Neural cell (in vitro differentiated cells): Measurements from ENCODE around the gene NPC1.

Source experiments
- EZH2 ChIP-seq: fragments of 200-600, 300-800 bp; shearing (Covaris generic), sonication (generic); IDR thresholded peaks from 2 replicates; pipeline ENCODE4 v1.6.1; 2014; ENCODE audit warnings: antibody characterized with exemption, low read length, borderline replicate concordance, mild to moderate bottlenecking; ENCODE audit not compliant: insufficient read depth, poor library complexity, severe bottlenecking
- TF ChIP-seq, protein P1 (sequence below): fragments of 450-650 bp; IDR thresholded peaks from 2 replicates; pipeline ENCODE4 v1.5.1; 2014; ENCODE audit warnings: antibody characterized with exemption, mild to moderate bottlenecking, moderate library complexity; ENCODE audit not compliant: poor library complexity, severe bottlenecking

DNA sequence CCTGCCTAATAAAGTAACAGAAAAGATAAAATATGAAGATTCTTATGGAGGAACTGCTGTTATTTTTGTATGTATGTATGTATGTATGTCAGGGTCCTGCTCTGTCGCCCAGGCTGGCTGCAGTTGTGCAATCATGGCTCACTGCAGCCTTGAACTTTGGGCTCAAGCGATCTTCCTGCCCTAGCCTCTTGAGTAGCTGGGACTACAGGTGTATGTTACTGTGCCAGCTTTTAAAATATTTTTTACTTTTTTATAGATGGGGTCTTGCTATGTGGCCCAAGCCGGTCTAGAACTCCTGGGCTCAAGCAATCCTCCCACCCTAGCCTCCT, 49.7 kb upstream of the NPC1 start:
- TF ChIP-seq, protein P1, sequence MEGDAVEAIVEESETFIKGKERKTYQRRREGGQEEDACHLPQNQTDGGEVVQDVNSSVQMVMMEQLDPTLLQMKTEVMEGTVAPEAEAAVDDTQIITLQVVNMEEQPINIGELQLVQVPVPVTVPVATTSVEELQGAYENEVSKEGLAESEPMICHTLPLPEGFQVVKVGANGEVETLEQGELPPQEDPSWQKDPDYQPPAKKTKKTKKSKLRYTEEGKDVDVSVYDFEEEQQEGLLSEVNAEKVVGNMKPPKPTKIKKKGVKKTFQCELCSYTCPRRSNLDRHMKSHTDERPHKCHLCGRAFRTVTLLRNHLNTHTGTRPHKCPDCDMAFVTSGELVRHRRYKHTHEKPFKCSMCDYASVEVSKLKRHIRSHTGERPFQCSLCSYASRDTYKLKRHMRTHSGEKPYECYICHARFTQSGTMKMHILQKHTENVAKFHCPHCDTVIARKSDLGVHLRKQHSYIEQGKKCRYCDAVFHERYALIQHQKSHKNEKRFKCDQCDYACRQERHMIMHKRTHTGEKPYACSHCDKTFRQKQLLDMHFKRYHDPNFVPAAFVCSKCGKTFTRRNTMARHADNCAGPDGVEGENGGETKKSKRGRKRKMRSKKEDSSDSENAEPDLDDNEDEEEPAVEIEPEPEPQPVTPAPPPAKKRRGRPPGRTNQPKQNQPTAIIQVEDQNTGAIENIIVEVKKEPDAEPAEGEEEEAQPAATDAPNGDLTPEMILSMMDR, result no peak
- no peak for TF ChIP-seq EZH2
